ENCODE results near the gene MTHFD2L. TPM values are rescaled to one million over a fixed set of nuclear protein-coding genes. Genes with fewer than 3 reads are reported as not detected.
A peak's percentile ranks its signal among the peaks of the same experiment; 100 is the strongest.

The MTHFD2L gene
- total and polyA plus RNA-seq, 9 of the 15 experiments (the other 6 are each of a cell fraction or from before 2014, with no cell fraction given) = 10.0 to 39.0 (median 26.0) TPM

- no peaks in the 10 kb centered on the region for H3K79me2 ChIP-seq (ENCODE audit: control insufficient read depth, insufficient read depth, low read length)
- no peaks in the 10 kb centered on the region for H3K27me3 ChIP-seq (ENCODE audit: control insufficient read depth in 2 of 2, insufficient read depth in 2 of 2, low read length in 2 of 2)
- no peak for TF ChIP-seq KLF1 (tag; IDR thresholded peaks at IDR 0.05)
- no peak for TF ChIP-seq HMBOX1 (IDR thresholded peaks at IDR 0.05)
- no peak for TF ChIP-seq TAF9B (IDR thresholded peaks at IDR 0.05; ENCODE audit: partially characterized antibody)
- no peaks in the 10 kb centered on the region for H3K9me1 ChIP-seq (ENCODE audit: control insufficient read depth, insufficient read depth, low read length)
- peaks cover 0 to 11% of the 10 kb centered on the region in 2 experiments; a peak in 3 of 5 replicates for H3K4me1 ChIP-seq (replicated peaks in 1 of 2; ENCODE audit: control insufficient read depth in 2 of 2, insufficient read depth in 2 of 2, low read length in 2 of 2)
- H3K4me2 ChIP-seq (ENCODE audit: insufficient read depth, low read length) = no peak overlapping the region
- DNase-seq (ENCODE audit: extremely low read depth in 1 of 4, low spot score in 3 of 4) (no peak), FAIRE-seq (no peak), ATAC-seq (no peak)
- H3K36me3 ChIP-seq (ENCODE audit: control insufficient read depth, insufficient read depth, low read length) = no peaks in the 10 kb centered on the region
- no peak overlapping the region for H3K27ac ChIP-seq (ENCODE audit: extremely low read depth, low read depth, low read length)
- no peak overlapping the region for H3K9ac ChIP-seq (ENCODE audit: insufficient read depth in 1 of 2, low read depth in 2 of 2, low read length in 2 of 2)
- no peak overlapping the region for H3K4me3 ChIP-seq
- BruUV-seq (replicated peaks) = no TSS peak
- H2AFZ ChIP-seq (ENCODE audit: low read depth, low read length) = no peak overlapping the region
- H3K9me3 ChIP-seq (replicated peaks; ENCODE audit: control insufficient read depth, insufficient read depth, low read depth, low read length) = no peaks in the 10 kb centered on the region
- ChIA-PET CTCF (ENCODE audit: low intra/inter-chr PET ratio) (no interaction called here), POLR2A (interaction anchor here (1.5 to 1.8 kb wide), 2 partner anchors 8 to 12 kb away, joined by 3 read pairs; partner anchors contain the start of gene CXCL2)
- H4K20me1 ChIP-seq (replicated peaks; ENCODE audit: control insufficient read depth, insufficient read depth, low read length) = no peaks in the 10 kb centered on the region
- intact Hi-C loops (cut with micrococcal nuclease) (no loop called here), in situ Hi-C loops (cut with MboI) (no loop called here)
Observed at GRCh38 chr4:74110670-74111069, 47.2 kb upstream of the MTHFD2L start.

DNA sequence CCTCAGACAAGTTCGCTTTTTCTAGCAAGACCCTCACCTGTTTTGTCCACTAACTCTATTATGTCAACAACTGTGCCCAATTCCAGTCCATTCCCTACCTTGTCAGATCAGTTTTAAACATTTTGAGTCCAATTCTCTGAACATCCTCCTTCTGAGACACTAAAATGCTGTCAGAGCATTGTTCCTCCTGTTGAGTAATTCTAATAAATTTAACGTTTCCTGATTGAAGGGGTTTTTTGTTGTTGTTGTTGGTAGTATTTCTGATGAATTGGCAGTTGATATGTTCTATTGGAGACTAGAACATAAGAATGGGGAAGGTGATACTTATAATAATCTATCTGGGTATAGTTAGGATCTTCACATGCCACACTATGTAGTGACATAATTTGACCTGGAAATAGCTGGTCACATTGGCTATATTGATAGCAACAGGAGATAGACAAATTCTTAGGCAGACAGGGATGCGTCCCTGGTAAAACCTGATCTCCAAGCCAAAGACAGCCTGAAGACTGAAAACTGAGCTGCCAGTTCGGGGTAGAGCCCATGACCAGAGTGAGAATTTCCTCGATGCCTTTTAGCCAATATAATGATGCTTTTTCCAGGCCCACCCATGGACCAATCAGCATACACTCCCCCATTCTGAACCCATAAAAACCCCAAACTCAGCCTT, 46.5 kb upstream of the MTHFD2L start:
- H3K4me2 ChIP-seq (ENCODE audit: insufficient read depth, low read length) = no peak overlapping the region
- TF ChIP-seq NRF1 (conservative IDR thresholded peaks at IDR 0.05 in 1 of 2, IDR thresholded peaks at IDR 0.05 in 1 of 2) = no peak
- no peak for TF ChIP-seq NR2F6 (CRISPR knock-in tag; IDR thresholded peaks at IDR 0.05)
- TF ChIP-seq HDGF (IDR thresholded peaks at IDR 0.05) = no peak
- TF ChIP-seq ZBTB33 (CRISPR knock-in tag; IDR thresholded peaks at IDR 0.05) = no peak
- no peak for TF ChIP-seq GTF2A2 (tag; IDR thresholded peaks at IDR 0.05)
- TF ChIP-seq HNRNPH1 (optimal IDR thresholded peaks at IDR 0.05; ENCODE audit: low read depth, low read length) = no peak
- TF ChIP-seq WHSC1 (IDR thresholded peaks at IDR 0.05; ENCODE audit: low read length) = no peak
- TF ChIP-seq GMEB1 (CRISPR knock-in tag; IDR thresholded peaks at IDR 0.05) = no peak
- no peak for TF ChIP-seq TCF3 (CRISPR knock-in tag; IDR thresholded peaks at IDR 0.05)

More for the DNA sequence above, 46.5 kb upstream of the MTHFD2L start:
- BruUV-seq (replicated peaks) = no TSS peak
- H3K9ac ChIP-seq (ENCODE audit: insufficient read depth in 1 of 2, low read depth in 2 of 2, low read length in 2 of 2) = no peak overlapping the region
- H3K9me1 ChIP-seq (ENCODE audit: control insufficient read depth, insufficient read depth, low read length) = no peaks in the 10 kb centered on the region
- DNase-seq (ENCODE audit: extremely low read depth in 1 of 4, low spot score in 3 of 4) (no peak), ATAC-seq (no peak), FAIRE-seq (no peak)
- H3K27me3 ChIP-seq (ENCODE audit: control insufficient read depth in 2 of 2, insufficient read depth in 2 of 2, low read length in 2 of 2) = no peaks in the 10 kb centered on the region
- H3K27ac ChIP-seq (ENCODE audit: extremely low read depth, low read depth, low read length) = no peak overlapping the region
- H3K4me3 ChIP-seq = no peak overlapping the region
- no peaks in the 10 kb centered on the region for H3K79me2 ChIP-seq (ENCODE audit: control insufficient read depth, insufficient read depth, low read length)
- intact Hi-C loops (cut with micrococcal nuclease) (no loop called here), in situ Hi-C loops (cut with MboI) (no loop called here)
- CTCF ChIA-PET (ENCODE audit: low intra/inter-chr PET ratio) = no interaction called here
- no peaks in the 10 kb centered on the region for H3K36me3 ChIP-seq (ENCODE audit: control insufficient read depth, insufficient read depth, low read length)
- H3K9me3 ChIP-seq (replicated peaks; ENCODE audit: control insufficient read depth, insufficient read depth, low read depth, low read length) = no peaks in the 10 kb centered on the region
- H4K20me1 ChIP-seq (replicated peaks; ENCODE audit: control insufficient read depth, insufficient read depth, low read length) = no peaks in the 10 kb centered on the region
- peaks cover 0 to 11% of the 10 kb centered on the region in 2 experiments; a peak in 3 of 5 replicates for H3K4me1 ChIP-seq (replicated peaks in 1 of 2; ENCODE audit: control insufficient read depth in 2 of 2, insufficient read depth in 2 of 2, low read length in 2 of 2)
- POLR2A ChIA-PET = interaction anchor here (1.5 to 1.6 kb wide), 2 partner anchors 9 to 13 kb away, joined by 3 to 6 read pairs; partner anchors contain the start of gene CXCL2
- WGBS (ENCODE audit: insufficient coverage, low coverage, missing lambda C conversion rate) = 57% methylated on average over 5 of the region's 5 CpGs
- peak overlapping the region; percentile 5; the same call in 1 of the 2 replicates for H2AFZ ChIP-seq (ENCODE audit: low read depth, low read length)

Data from K562 (cell line).